Melanocyte of skin (primary cell): ENCODE results near the gene CACNG7. TPM values are rescaled to one million over a fixed set of nuclear protein-coding genes. Genes with fewer than 3 reads are reported as not detected.

Experiments
- total RNA-seq, 2 donors: library from RNA; depleted of rRNA; stranded (reverse); fragments of >200 nt; gene quantifications; 2 replicates each; pipeline ENCODE4 v1.2.3, GENCODE V29; 2012

The CACNG7 gene, protein sequence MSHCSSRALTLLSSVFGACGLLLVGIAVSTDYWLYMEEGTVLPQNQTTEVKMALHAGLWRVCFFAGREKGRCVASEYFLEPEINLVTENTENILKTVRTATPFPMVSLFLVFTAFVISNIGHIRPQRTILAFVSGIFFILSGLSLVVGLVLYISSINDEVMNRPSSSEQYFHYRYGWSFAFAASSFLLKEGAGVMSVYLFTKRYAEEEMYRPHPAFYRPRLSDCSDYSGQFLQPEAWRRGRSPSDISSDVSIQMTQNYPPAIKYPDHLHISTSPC
- total RNA-seq, result not detected

DNA sequence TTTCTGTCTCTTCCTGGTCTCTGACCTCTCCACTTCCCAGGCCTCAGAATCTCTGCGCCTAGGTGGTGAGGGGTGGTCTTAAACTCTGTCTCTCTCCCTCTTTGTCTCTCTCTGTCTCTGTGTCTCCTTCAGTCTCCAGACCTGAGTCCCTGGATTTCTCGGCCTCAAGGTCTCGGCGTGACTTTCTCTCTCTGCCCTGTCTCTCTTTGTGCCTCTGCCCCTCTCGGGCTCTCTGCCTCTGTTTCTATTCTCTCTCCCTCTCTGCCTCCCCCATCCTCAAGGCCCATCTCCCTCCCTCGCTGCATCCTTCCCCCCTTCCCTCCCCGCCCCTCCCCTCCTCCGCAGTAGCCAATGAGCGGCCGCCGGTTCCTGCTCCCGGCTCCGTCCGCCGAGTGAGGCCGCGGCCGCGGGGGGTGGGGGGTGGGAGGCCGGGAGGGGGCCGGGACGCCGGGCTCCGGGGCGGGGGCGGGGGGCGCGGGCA is at the start of gene CACNG7:
Gene CACNG7, plus strand, starts transcription at position 344 of the 481 bp plus-strand sequence. CDS start 3,554 bp downstream, outside the sequence.

DNA sequence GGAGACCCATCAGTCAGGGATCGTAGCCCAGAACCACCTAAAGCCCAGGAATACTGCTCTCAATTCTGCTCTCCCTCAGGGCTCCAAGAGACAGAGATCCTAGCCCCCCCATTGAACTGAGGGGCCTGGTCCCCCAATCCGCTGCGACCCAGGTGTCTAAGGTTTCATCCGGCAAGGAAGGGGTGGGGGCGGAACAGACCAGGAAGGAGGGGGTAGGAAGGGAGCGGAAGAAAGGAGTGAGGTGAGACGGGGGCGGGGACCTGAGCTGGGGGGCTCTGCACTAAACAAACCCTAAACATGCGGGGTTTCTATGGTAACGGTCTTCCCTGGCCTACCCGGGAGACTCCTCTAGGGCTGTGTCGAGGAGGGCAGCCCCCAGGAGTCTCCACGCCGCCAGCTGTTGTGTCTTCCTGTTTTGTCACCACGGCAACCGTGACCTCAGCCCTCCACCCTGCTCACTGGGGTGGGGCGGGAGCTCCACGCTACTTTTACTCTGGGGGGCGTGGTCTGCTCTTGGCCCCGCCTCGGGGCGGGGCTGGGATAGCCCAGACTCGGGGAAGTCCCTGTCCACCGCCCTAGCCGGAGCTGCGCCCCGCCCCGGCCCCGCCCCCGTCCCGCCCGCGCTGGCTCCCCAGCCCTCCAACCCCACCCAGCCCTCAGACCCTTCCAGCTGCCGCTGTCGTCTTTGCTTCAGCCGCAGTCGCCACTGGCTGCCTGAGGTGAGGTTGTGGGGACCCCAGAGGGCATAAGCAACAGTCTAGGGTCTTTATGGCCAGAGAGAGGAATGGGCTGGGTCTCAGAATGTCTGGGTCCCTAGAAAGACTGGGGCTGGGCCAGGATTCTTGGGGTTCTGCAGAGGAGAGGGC is 41.6 kb upstream of the CACNG7 start, which contains the start of gene MYADM:
Gene MYADM, plus strand, starts transcription at position 659 of the 866 bp plus-strand sequence. CDS start 5,647 bp downstream, outside the sequence.

DNA sequence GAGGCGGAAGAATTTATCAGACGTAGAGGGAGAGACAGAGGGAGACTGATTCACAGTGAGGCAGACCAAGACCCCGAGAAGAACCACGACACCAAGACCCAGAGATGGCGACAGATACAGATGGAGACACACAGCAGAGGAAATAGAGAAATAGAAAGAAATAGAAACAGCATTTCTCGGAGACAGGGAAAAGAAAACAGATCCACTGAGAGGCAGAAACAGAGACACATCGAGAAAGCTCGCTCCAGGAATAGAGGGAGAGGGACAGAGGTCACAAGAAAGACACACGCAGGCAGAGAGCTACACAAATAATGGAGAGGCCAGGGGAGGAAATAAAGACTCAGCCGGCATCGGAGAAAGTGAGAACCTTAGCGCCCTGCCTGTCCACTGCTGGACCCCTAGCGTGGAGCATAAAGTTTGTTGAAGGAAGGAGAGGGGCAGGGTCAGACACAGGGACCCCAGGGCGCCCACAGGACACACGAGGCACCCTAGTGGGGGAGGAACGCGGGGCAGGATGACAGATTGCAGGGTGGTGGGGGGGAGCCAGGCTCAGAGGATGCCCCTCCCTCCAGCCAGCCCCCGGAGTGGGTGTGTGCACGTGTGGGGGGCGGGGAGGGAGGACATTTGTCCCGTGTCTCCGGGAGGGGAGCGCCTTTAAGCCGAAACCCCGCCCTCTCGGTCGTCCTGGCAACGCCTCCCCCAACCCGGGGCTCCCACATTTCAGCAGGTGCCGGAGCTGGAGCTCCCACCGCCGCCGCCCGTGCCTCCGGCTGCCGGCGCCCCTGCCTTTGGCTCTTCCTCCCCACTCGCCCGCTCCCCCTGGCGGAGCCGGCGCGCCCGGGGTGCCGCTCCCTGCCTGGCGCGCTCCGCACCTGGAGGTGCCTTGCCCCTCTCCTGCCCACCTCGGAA is 27.3 kb upstream of the CACNG7 start, which contains the start of gene PRKCG:
Gene PRKCG, plus strand, starts transcription at position 716 of the 909 bp plus-strand sequence. CDS start 298 bp downstream, outside the sequence.

DNA sequence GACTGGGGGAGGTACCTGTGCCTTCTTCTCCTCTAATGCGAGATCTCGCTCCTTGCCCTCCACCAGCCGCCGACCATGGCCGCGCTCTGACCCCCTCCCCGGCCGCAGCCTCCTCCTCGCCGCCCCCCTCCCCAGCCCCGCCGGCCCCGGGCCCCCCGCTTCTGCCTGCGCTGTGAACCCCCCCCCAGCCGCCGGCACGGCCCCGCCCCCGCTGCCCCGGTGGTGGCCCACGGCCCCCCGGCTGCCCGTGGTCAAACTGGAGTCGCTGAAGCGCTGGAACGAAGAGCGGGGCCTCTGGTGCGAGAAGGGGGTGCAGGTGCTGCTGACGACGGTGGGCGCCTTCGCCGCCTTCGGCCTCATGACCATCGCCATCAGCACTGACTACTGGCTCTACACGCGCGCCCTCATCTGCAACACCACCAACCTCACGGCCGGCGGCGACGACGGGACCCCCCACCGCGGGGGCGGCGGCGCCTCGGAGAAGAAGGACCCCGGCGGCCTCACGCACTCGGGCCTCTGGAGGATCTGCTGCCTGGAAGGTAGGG is 53.9 kb downstream of the CACNG7 start, which contains the start of gene CACNG8:
Gene CACNG8, plus strand, starts transcription at position 51 of the 545 bp plus-strand sequence.

DNA sequence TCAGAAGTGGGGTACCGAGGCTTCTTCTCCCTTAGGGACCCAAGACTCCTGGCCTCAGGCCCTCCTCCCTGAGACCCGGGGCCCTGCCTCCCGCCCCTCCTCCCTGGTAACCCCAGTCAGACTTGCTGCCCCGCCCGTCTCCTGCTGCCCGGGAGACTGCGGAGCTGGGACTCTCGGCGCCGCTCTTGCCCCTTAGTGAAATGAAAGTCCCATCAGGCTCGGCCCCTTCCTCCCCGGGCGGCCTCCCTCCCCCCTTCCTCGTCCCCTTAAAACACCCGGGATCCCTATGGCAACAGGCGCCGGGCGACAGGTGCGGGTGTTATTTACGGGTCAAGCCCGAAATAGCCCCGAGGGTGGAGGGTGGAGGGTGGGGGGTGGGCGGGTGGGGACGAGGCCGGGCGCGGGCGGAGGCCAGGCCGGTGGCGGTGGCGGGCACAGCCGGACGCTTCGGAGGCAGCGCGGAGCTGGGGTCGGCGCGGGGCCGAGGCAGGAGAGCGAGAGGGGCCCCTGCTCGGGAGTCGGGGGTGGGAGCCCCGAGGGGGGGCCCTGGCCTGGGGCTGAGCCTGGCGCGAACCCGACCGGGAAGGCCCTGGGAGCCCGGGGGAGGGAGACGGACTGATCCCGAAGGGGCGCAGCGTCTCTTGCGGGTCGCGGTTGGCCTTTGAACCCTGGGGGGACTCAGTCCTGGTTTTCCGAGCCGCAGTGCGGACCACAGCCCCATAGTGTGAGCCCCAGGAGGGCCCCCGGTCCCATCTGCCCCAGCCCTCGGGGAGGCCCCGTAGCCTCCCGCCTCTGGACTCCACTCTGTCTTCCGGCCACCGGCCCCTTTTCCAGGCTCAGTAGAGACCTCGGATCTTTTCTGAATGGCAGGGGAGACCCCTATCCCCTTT is 82.4 kb downstream of the CACNG7 start, which contains the start of gene CACNG6:
Gene CACNG6, plus strand, starts transcription at position 414 of the 890 bp plus-strand sequence. CDS start 1,241 bp downstream, outside the sequence.

Other genes with a start within 250 kb of the CACNG7 start
- gene NLRP12, start 85.0 kb upstream of the CACNG7 start, total RNA-seq, result under 1 TPM in 1 of 2 donors, not detected in 1; under 0.01 TPM
- gene MYADM, start 41.4 kb upstream of the CACNG7 start, total RNA-seq, result 1 to 10 TPM; 6.9 to 9.0 TPM
- gene PRKCG, start 27.1 kb upstream of the CACNG7 start, total RNA-seq, result not detected
- not detected for gene CACNG8, start 53.7 kb downstream of the CACNG7 start, total RNA-seq
- not detected for gene CACNG6, start 82.4 kb downstream of the CACNG7 start, total RNA-seq
- not detected for gene VSTM1, start 154.6 kb downstream of the CACNG7 start, total RNA-seq
- gene TARM1, start 172.1 kb downstream of the CACNG7 start, total RNA-seq, result not detected
- not detected for gene OSCAR, start 191.5 kb downstream of the CACNG7 start, total RNA-seq
- gene NDUFA3, start 193.6 kb downstream of the CACNG7 start, total RNA-seq, result 10 to 100 TPM in 1 of 2 donors, 1 to 10 TPM in 1; 8.6 to 11.3 TPM
- 10 to 100 TPM; 39.9 to 50.3 TPM for gene TFPT, start 206.4 kb downstream of the CACNG7 start, total RNA-seq
- 10 to 100 TPM; 32.0 to 75.6 TPM for gene PRPF31, start 206.5 kb downstream of the CACNG7 start, total RNA-seq
- gene CNOT3, start 228.5 kb downstream of the CACNG7 start, total RNA-seq, result 1 to 10 TPM; 8.9 to 9.7 TPM